ENCODE results near the gene NPIPA3.
"Not testable (repeated sequence)": the region's sequence is repeated elsewhere in the genome, so short reads cannot be mapped to it uniquely, and the experiment has no call there.

DNA sequence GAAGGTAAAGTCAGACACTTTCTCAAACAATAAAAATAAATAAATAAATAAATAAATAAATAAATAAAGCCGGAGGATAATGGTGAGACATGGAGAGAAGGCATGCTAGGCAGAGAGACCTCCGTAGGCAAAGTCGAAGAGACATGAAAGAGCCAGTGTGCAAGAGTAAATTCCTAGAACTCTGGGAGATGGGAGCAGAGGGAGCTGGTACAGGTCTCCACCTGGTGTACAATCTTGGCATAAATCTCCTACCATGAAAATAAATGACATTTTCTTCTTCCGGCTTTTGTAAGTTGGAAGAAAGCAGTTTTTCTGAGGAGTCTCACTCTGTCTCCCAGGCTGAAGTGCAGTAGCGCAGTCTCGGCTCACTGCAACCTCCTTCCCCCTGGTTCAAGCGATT, 1.4 kb upstream of the NPIPA3 start:
- TF ChIP-seq, protein P1, sequence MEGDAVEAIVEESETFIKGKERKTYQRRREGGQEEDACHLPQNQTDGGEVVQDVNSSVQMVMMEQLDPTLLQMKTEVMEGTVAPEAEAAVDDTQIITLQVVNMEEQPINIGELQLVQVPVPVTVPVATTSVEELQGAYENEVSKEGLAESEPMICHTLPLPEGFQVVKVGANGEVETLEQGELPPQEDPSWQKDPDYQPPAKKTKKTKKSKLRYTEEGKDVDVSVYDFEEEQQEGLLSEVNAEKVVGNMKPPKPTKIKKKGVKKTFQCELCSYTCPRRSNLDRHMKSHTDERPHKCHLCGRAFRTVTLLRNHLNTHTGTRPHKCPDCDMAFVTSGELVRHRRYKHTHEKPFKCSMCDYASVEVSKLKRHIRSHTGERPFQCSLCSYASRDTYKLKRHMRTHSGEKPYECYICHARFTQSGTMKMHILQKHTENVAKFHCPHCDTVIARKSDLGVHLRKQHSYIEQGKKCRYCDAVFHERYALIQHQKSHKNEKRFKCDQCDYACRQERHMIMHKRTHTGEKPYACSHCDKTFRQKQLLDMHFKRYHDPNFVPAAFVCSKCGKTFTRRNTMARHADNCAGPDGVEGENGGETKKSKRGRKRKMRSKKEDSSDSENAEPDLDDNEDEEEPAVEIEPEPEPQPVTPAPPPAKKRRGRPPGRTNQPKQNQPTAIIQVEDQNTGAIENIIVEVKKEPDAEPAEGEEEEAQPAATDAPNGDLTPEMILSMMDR (IDR thresholded peaks at IDR 0.05): not testable (repeated sequence)
- not testable (repeated sequence) for TF ChIP-seq POLR2A (IDR thresholded peaks at IDR 0.05)
